T-helper 17 cell (primary cell): Measurements from ENCODE around the gene SPINT2. TPM values are rescaled to one million over a fixed set of nuclear protein-coding genes. Genes with fewer than 3 reads are reported as not detected.
"Not testable (repeated sequence)": the region's sequence is repeated elsewhere in the genome, so short reads cannot be mapped to it uniquely, and the experiment has no call there.

ENCODE experiments used
- ATAC-seq: fragments of 150-1000 bp; cut with Tn5 transposase; 2 replicates; pipeline ENCODE4 v1.10.0; 2021; ENCODE audit warnings: mild to moderate bottlenecking, moderate library complexity
- DNase-seq, 3 donors: peaks; one replicate each; pipeline versions ENCODE4 v3.0.0 to v3.0.0-alpha.2; 2020 to 2021
- H3K9me3 ChIP-seq: one replicate; pipeline ENCODE4 v1.7.0; 2013; ENCODE audit warnings: low read length, mild to moderate bottlenecking; ENCODE audit not compliant: control insufficient read depth, poor library complexity, severe bottlenecking
- H3K27ac Mint-ChIP-seq: one replicate; pipeline ENCODE4 v1.8.0; 2022; ENCODE audit warnings: mild to moderate bottlenecking, moderate library complexity, mixed read lengths
- H3K27me3 Mint-ChIP-seq: one replicate; pipeline ENCODE4 v1.8.0; 2022; ENCODE audit warnings: mixed read lengths
- H3K36me3 Mint-ChIP-seq: one replicate; pipeline ENCODE4 v1.8.0; 2022; ENCODE audit warnings: low read depth, mixed read lengths
- H3K4me1 Mint-ChIP-seq: one replicate; pipeline ENCODE4 v1.8.0; 2022; ENCODE audit warnings: mild to moderate bottlenecking, mixed read lengths
- H3K4me3 Mint-ChIP-seq: one replicate; pipeline ENCODE4 v1.8.0; 2022; ENCODE audit warnings: mild to moderate bottlenecking, moderate library complexity, mixed read lengths
- total RNA-seq, 4 donors: library from RNA in 2 of 4; stranded (reverse) in 2 of 4; gene quantifications; one replicate each; pipeline ENCODE4 v1.2.3 and lab custom pipeline; 2022 to 2026

Gene SPINT2
- total RNA-seq, 2 donors from 2014 or later, result 32.2 to 49.1 TPM

DNA sequence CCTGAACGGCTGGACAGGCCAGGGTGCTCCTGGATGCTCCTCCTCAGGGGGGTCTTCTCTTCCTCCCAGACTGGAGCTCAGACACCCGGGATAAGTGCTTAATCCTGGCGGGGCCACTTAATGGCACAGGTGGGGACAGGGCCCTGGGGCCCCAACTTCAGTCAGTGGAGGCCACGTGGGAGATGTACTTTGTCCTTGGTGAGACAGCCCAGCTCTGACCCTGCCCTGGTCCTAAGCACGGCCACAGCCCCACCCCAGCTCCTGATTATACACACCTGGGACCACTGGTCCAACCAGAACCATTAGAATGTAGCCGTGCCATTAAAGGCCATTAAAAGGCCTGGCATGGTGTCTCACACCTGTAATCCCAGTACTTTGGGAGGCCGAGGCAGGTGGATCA, 16.0 kb upstream of the SPINT2 start:
- H3K27me3 Mint-ChIP-seq, result peaks cover 12% of the 10 kb centered on the region
- H3K36me3 Mint-ChIP-seq, result peaks cover 2% of the 10 kb centered on the region
- no peak overlapping the region for H3K27ac Mint-ChIP-seq
- peaks cover 9% of the 10 kb centered on the region for H3K4me1 Mint-ChIP-seq
- DNase-seq (no peak), ATAC-seq (no peak)
- H3K4me3 Mint-ChIP-seq, result no peak overlapping the region
- no peaks in the 10 kb centered on the region for H3K9me3 ChIP-seq

DNA sequence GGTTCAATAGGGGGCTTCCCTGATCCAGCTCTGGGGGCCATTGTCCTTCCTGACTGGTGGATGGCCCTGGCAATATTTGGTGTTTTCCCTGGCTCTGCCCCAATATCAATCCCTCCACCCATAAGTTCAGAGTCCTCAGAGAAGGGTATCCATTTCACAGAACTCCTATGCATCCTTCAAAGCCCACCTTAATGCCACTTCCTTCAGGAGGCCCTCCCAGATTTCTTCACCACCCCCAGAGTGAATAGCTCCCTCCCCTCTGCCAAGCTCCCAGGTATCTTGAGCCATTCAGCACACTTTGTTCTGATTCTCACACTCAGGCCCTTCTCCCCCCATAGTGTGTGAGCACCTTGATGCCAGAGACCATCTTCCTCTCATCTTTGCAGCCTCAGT, 13.9 kb upstream of the SPINT2 start:
- ATAC-seq (no peak), DNase-seq (no peak)
- H3K27me3 Mint-ChIP-seq, result peaks cover 14% of the 10 kb centered on the region
- H3K4me3 Mint-ChIP-seq, result no peak overlapping the region
- H3K36me3 Mint-ChIP-seq, result peaks cover 2% of the 10 kb centered on the region
- no peak overlapping the region for H3K27ac Mint-ChIP-seq
- H3K4me1 Mint-ChIP-seq, result peaks cover 3% of the 10 kb centered on the region
- H3K9me3 ChIP-seq, result no peaks in the 10 kb centered on the region

- ATAC-seq (no peak), DNase-seq (no peak)
- no peaks in the 10 kb centered on the region for H3K9me3 ChIP-seq
- Mint-ChIP-seq H3K27ac (peak overlapping the region; percentile 34), H3K27me3 (peaks cover 18% of the 10 kb centered on the region), H3K4me1 (peaks cover 6% of the 10 kb centered on the region), H3K36me3 (peaks cover 2% of the 10 kb centered on the region), H3K4me3 (no peak overlapping the region)
Observed at GRCh38 chr19:38250821-38251563, 13.4 kb upstream of the SPINT2 start.

DNA sequence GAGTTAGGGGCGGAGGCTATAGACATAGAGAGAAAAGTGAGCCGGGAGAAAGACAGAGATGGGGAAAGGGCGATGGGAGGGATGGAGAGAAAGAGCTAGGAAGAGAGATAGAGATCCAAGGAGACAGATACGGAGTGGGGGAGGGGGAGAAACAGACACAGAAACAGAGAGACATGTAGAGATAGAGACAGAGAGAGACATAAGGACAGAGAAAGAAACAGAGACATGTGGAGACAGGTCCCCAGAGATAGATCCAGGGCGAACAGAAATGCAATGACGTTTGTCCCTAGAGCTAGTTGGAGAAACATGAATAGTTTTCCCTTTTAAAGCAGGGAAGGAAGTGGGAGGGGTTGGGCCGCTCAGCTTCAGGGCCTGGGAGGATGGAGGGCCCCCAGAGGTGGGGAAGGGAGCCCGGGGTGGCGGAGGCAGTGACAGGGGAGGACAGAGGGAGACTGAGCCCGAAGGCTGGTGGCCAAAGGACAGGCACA, 12.8 kb upstream of the SPINT2 start:
- no peak for ATAC-seq
- Mint-ChIP-seq H3K27ac (peak overlapping the region; percentile 34), H3K36me3 (peaks cover 2% of the 10 kb centered on the region)

DNA sequence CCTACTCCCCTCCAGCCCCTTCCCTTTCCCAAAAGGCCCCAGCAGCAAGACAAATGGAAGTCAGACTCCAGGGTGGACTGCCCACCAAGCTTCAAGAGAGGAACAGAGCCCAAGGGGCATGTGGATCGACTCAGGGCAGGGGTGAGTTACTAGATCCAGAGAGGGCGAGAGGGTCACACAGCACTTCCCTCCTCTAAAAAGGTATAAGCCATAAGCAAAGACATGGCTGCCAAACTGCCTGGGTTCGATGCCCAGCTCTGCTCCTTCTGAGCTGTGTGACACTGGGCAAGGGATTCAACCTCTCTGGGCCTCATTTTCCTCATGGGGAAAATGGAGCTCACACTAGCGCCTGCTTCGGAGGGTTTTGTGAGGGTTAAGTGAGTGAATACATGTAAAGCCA, 12.0 kb upstream of the SPINT2 start:
- no peak overlapping the region for H3K27ac Mint-ChIP-seq
- no peak overlapping the region for H3K4me3 Mint-ChIP-seq
- ATAC-seq (no peak), DNase-seq (no peak)
- H3K36me3 Mint-ChIP-seq, result peaks cover 2% of the 10 kb centered on the region
- H3K27me3 Mint-ChIP-seq, result peaks cover 26% of the 10 kb centered on the region
- peaks cover 6% of the 10 kb centered on the region for H3K4me1 Mint-ChIP-seq
- no peaks in the 10 kb centered on the region for H3K9me3 ChIP-seq

More for the DNA sequence above, 12.8 kb upstream of the SPINT2 start:
- DNase-seq, result no peak
- Mint-ChIP-seq H3K27me3 (peaks cover 18% of the 10 kb centered on the region), H3K4me3 (peak overlapping the region; percentile 61), H3K4me1 (peaks cover 6% of the 10 kb centered on the region)
- no peaks in the 10 kb centered on the region for H3K9me3 ChIP-seq

DNA sequence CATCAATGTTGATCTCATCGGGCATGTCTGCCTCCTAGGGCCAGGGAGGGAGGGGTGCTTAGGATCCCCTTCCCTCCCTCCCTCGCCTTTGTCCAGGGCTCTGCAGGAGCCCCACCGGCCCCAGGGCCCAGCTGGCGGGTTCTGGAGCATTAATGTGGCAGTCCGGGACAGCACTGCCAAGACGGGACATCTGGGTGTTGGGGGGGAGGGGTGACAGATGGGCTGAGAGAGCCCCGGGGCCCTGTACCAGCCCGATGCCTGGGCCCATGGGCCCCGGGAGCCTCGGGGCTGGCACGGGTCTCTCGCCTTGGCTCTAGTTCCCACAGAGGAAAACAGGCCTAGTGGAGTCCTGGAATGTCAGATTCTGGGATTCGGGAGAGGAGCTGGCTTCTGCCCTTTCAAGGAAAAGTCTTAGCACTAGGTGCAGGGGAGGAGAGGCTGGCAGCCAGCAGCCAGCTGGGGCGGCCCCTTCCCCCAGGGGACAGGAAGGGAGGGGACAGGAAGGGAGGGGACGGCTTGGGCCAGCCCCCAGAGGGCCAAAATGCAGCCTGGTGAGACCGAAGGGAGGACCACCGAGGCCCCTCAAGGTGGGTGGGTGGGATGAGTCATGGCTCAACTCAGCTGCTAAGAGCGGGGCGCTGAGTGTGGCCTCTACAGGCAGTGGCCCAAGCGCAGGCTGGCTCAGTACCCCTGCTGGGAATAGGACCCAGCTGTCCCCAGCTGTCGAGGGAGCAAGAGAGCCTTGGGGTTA, 11.3 kb upstream of the SPINT2 start:
- H3K36me3 Mint-ChIP-seq, result peaks cover 2% of the 10 kb centered on the region
- H3K4me3 Mint-ChIP-seq, result no peak overlapping the region
- DNase-seq (no peak), ATAC-seq (no peak)
- H3K27ac Mint-ChIP-seq, result no peak overlapping the region
- H3K27me3 Mint-ChIP-seq, result peaks cover 26% of the 10 kb centered on the region
- peaks cover 6% of the 10 kb centered on the region for H3K4me1 Mint-ChIP-seq
- H3K9me3 ChIP-seq, result no peaks in the 10 kb centered on the region

GRCh38 chr19:38253788-38254187, 10.6 kb upstream of the SPINT2 start:
- Mint-ChIP-seq H3K4me3 (no peak overlapping the region), H3K27me3 (peaks cover 26% of the 10 kb centered on the region), H3K36me3 (peaks cover 2% of the 10 kb centered on the region), H3K27ac (no peak overlapping the region), H3K4me1 (peaks cover 6% of the 10 kb centered on the region)
- DNase-seq (no peak), ATAC-seq (no peak)
- no peaks in the 10 kb centered on the region for H3K9me3 ChIP-seq

GRCh38 chr19:38255383-38256014, 8.9 kb upstream of the SPINT2 start:
- Mint-ChIP-seq H3K27me3 (peaks cover 26% of the 10 kb centered on the region), H3K4me1 (peaks cover 6% of the 10 kb centered on the region), H3K4me3 (no peak overlapping the region), H3K36me3 (peaks cover 2% of the 10 kb centered on the region), H3K27ac (no peak overlapping the region)
- ATAC-seq, result no peak
- no peaks in the 10 kb centered on the region for H3K9me3 ChIP-seq
- DNase-seq, result no peak

- not testable (repeated sequence) for H3K27me3 Mint-ChIP-seq, H3K27ac Mint-ChIP-seq, ATAC-seq, H3K4me3 Mint-ChIP-seq, DNase-seq, H3K36me3 Mint-ChIP-seq, H3K9me3 ChIP-seq
- H3K4me1 Mint-ChIP-seq, result peaks cover 18% of the 10 kb centered on the region
Observed at GRCh38 chr19:38261942-38262341, 2.4 kb upstream of the SPINT2 start.

GRCh38 chr19:38262585-38263268, 1.6 kb upstream of the SPINT2 start:
- H3K9me3 ChIP-seq, result no peaks in the 10 kb centered on the region
- peaks cover 22% of the 10 kb centered on the region for H3K4me1 Mint-ChIP-seq
- DNase-seq, result no peak
- H3K4me3 Mint-ChIP-seq, result no peak overlapping the region
- no peaks in the 10 kb centered on the region for H3K36me3 Mint-ChIP-seq
- H3K27ac Mint-ChIP-seq, result no peak overlapping the region
- ATAC-seq, result no peak
- H3K27me3 Mint-ChIP-seq, result no peaks in the 10 kb centered on the region

DNA sequence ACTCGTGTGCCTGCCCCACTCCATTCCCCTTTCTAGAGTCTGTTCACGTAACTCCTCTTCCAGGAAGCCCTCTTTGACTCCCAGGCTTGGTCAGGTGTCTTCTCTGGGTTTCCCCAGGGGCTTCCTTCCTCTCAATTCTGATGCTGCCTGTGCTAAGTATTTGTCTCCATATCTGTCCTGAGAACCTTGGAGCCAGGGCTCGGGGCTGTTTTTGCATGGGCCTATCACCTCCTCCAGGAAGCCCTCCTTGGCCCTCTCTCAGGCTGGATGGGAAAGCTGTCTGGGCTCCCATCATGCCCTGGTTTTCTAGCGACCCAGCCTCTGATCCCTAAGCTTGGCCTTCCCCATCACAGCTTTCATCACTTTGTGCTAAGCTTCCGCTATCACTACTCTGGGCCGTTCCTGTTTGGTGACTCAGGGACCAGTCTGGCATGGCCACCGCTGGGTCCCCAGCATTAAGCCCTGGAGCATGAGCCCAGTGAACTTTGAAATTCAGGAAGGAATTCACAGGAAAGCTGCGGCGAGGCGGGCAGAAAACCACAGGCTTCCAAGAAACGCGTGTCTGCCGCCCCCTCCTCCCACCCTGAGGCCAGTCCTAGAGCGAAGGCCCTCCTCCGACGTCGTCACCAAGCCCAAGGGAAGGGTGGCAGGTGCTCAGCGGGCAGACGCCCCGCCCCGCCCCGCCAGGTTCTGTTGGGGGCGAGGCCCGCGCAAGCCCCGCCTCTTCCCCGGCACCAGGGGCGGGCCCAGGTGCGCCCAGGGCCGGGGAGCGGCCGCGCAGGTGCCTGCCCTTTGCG, 486 bp upstream of the SPINT2 start:
- no peaks in the 10 kb centered on the region for H3K9me3 ChIP-seq
- Mint-ChIP-seq H3K27ac (peak overlapping the region; percentile 79), H3K4me1 (peaks cover 27% of the 10 kb centered on the region), H3K4me3 (peak overlapping the region; percentile 87), H3K36me3 (no peaks in the 10 kb centered on the region), H3K27me3 (no peaks in the 10 kb centered on the region)
- peak; percentile 77 to 81 (median 80) for DNase-seq
- peak; percentile 92 for ATAC-seq

DNA sequence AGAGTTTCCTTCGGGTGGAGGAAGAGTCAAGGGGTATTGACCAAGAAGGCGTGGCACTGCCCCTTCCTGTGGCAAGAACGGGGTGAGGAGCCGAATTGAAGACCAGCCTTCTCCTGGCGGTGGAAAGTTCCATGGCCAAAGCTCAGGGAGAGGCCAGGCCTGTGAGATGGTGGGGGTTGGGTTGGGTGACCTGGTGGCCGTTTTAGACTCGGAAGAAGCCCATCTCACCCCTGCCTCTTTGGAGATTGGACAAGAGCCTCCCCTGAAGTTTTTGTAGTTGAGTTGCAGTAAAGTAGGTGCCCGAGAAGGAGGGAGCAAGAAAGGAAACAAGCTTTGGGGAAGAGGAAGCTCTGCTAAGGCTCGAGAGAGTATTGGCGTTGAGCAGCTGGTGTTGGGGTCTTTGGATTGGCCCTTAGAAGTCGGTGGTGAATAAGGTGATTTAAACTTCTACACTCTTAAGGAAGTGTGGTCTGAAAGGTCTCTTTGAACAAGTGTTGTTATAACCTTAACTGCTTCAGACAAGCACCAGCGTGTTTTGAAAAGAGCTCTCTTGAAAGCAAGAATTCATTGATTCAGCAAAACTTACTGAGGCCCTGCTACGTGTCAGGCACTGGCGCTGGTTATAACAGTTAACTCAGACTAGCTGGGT, 964 bp downstream of the SPINT2 start:
- no peaks in the 10 kb centered on the region for H3K9me3 ChIP-seq
- Mint-ChIP-seq H3K27ac (peak overlapping the region; percentile 79), H3K27me3 (no peaks in the 10 kb centered on the region), H3K36me3 (no peaks in the 10 kb centered on the region), H3K4me1 (peaks cover 27% of the 10 kb centered on the region), H3K4me3 (peak overlapping the region; percentile 87)
- ATAC-seq (no peak), DNase-seq (no peak)
